ENCODE results near the gene PTGER1. TPM values are rescaled to one million over a fixed set of nuclear protein-coding genes. Genes with fewer than 3 reads are reported as not detected.

Gene PTGER1
- total RNA-seq, 1 experiment from 2014 or later, result 0.63 TPM

- Mint-ChIP-seq H3K9me3 (no peaks in the 10 kb centered on the region; a peak in 1 of 5 replicates), H3K4me1 (peaks cover 14 to 23% of the 10 kb centered on the region in 2 experiments), H3K27ac (no peak overlapping the region), H3K27me3 (ENCODE audit: low read depth) (no peaks in the 10 kb centered on the region), H3K4me3 (no peak overlapping the region), H3K36me3 (ENCODE audit: insufficient read depth in 1 of 3, low read depth in 3 of 3) (peaks cover 10 to 38% (median 23%) of the 10 kb centered on the region in 3 experiments; a peak in 6 of 7 replicates)
- no peak overlapping the region for H3K56ac ChIP-seq (ENCODE audit: insufficient read length, low read depth, low read length)
- no peak overlapping the region for H2BK20ac ChIP-seq (ENCODE audit: low read depth, low read length, poor library complexity, severe bottlenecking)
- H4K5ac ChIP-seq (ENCODE audit: insufficient read length, low read depth, low read length), result no peak overlapping the region
- TF ChIP-seq CTCF (conservative IDR thresholded peaks at IDR 0.05), result peak; percentile 99
- H2BK120ac ChIP-seq (ENCODE audit: low read depth, low read length, poor library complexity, severe bottlenecking), result no peak overlapping the region
- H3K4me2 ChIP-seq (ENCODE audit: insufficient read depth, insufficient read length, low read length), result no peak overlapping the region
- no peak overlapping the region for H3K4ac ChIP-seq (ENCODE audit: low read depth, low read length)
- no peaks in the 10 kb centered on the region for H4K20me1 ChIP-seq (ENCODE audit: control insufficient read depth, insufficient read depth, insufficient read length)
- peak; percentile 92 for DNase-seq
- no peaks in the 10 kb centered on the region for H3K9me3 ChIP-seq (ENCODE audit: control insufficient read depth, low read depth, low read length)
- H3T11ph ChIP-seq (ENCODE audit: low read length), result no peak overlapping the region
- H3K79me1 ChIP-seq (ENCODE audit: insufficient read depth, low read depth, low read length, poor library complexity, severe bottlenecking), result no peaks in the 10 kb centered on the region
- no peaks in the 10 kb centered on the region for H3K79me2 ChIP-seq (ENCODE audit: insufficient read depth, low read length)
- no peak overlapping the region for H2AK5ac ChIP-seq (ENCODE audit: insufficient read length, low read length)
- no peak overlapping the region for H3K9ac ChIP-seq (ENCODE audit: extremely low read depth, insufficient read length, low read length)
- H4K8ac ChIP-seq (replicated peaks; ENCODE audit: insufficient read length, low read depth, low read length), result no peak overlapping the region
- H2BK12ac ChIP-seq (ENCODE audit: insufficient read length, low read depth, low read length), result no peak overlapping the region
- no peaks in the 10 kb centered on the region; the same call in 1 of the 2 replicates for H3K4me1 ChIP-seq (ENCODE audit: insufficient read depth, low read length)
- H3K23ac ChIP-seq (ENCODE audit: insufficient read length, low read depth, low read length), result no peak overlapping the region
- no peak overlapping the region for H2BK15ac ChIP-seq (ENCODE audit: low read depth, low read length)
- H3K18ac ChIP-seq (ENCODE audit: insufficient read length, low read depth, low read length), result no peak overlapping the region
- no peak overlapping the region for H2BK5ac ChIP-seq (ENCODE audit: insufficient read length, low read length)
- no peak overlapping the region for H4K91ac ChIP-seq (ENCODE audit: insufficient read length, low read depth, low read length)
- H3K27me3 ChIP-seq (ENCODE audit: insufficient read depth, low read length), result no peaks in the 10 kb centered on the region
- H2AFZ ChIP-seq (ENCODE audit: low read length), result no peak overlapping the region
- H3K23me2 ChIP-seq (ENCODE audit: insufficient read length, low read depth, low read length, poor library complexity, severe bottlenecking), result peaks cover 3% of the 10 kb centered on the region
- H3K14ac ChIP-seq (ENCODE audit: insufficient read depth, low read length), result no peak overlapping the region
- no CpG with 5 or more reads among the region's 43 CpGs for WGBS (ENCODE audit: extremely low coverage, insufficient read length, low lambda C conversion rate)
- no peak overlapping the region for H3K27ac ChIP-seq (ENCODE audit: insufficient read length, low read depth, low read length)
These were observed 5.0 kb upstream of the PTGER1 start for GRCh38 chr19:14479975-14480699.
